PC-9 (cell line): ENCODE measurements around the gene AQP4. TPM values are rescaled to one million over a fixed set of nuclear protein-coding genes. Genes with fewer than 3 reads are reported as not detected.

Experiments used
- BruUV-seq: library from RNA; stranded (reverse); fragments of 400-500 nt; replicated peaks from 2 replicates; lab custom pipeline; 2021; lab: Mats Ljungman, UMichigan
- CTCF ChIA-PET: fragments of 300-600 bp; sonication (Branson Sonifier 250); formaldehyde crosslinking; loops from one replicate; lab custom pipeline; 2022; ENCODE audit warnings: antibody characterized with exemption; lab: Charles Lee
- POLR2A ChIA-PET: fragments of 300-600 bp; sonication (Branson Sonifier 250); formaldehyde crosslinking; loops from one replicate; lab custom pipeline; 2022; ENCODE audit warnings: antibody characterized with exemption; ENCODE audit not compliant: unreplicated experiment; lab: Charles Lee
- DNase-seq, 2 experiments: peaks; one replicate each; pipeline versions ENCODE4 v3.0.0 to v3.0.0-alpha.2; 2015 to 2022; ENCODE audit warnings: mixed read lengths in 1 of 2
- H2AFZ ChIP-seq: fragments of 200-600 bp; sonication (generic); 2 replicates; pipeline ENCODE4 v1.8.1; 2017; ENCODE audit warnings: antibody characterized with exemption
- H3F3A ChIP-seq: fragments of 200-600 bp; sonication (generic); 2 replicates; pipeline ENCODE4 v1.8.1; 2017; ENCODE audit warnings: antibody characterized with exemption, mild to moderate bottlenecking, low read depth; ENCODE audit not compliant: insufficient read depth
- H3K27ac ChIP-seq: fragments of 200-600 bp; sonication (generic); 2 replicates; pipeline ENCODE4 v1.6.1; 2016; ENCODE audit warnings: mixed run types
- H3K27me3 ChIP-seq: fragments of 200-600 bp; sonication (generic); 2 replicates; pipeline ENCODE4 v1.6.1; 2016; ENCODE audit warnings: low read depth, mixed run types; ENCODE audit not compliant: insufficient read depth
- H3K36me3 ChIP-seq: fragments of 200-600 bp; sonication (generic); 2 replicates; pipeline ENCODE4 v1.6.1; 2016; ENCODE audit warnings: low read depth, mixed run types
- H3K4me1 ChIP-seq: fragments of 200-600 bp; sonication (generic); replicated peaks from 2 replicates; pipeline ENCODE4 v1.6.1; 2016; ENCODE audit warnings: mixed run types; ENCODE audit not compliant: insufficient read depth
- H3K4me2 ChIP-seq: fragments of 200-600 bp; sonication (generic); 2 replicates; pipeline ENCODE4 v1.6.1; 2017; ENCODE audit warnings: mixed run types
- H3K4me3 ChIP-seq: fragments of 200-600 bp; sonication (generic); 2 replicates; pipeline ENCODE4 v1.6.1; 2016; ENCODE audit warnings: mixed run types
- H3K79me2 ChIP-seq: fragments of 200-600 bp; sonication (generic); 2 replicates; pipeline ENCODE4 v1.6.1; 2017; ENCODE audit warnings: low read depth, mixed run types
- H3K9me2 ChIP-seq: fragments of 200-600 bp; sonication (generic); 2 replicates; pipeline ENCODE4 v1.8.1; 2017; ENCODE audit warnings: mild to moderate bottlenecking; ENCODE audit not compliant: insufficient read depth
- H3K9me3 ChIP-seq: fragments of 200-600 bp; sonication (generic); 2 replicates; pipeline ENCODE4 v1.8.1; 2016; ENCODE audit warnings: low read depth; ENCODE audit not compliant: insufficient read depth
- H4K20me1 ChIP-seq: fragments of 200-600 bp; sonication (generic); 2 replicates; pipeline ENCODE4 v1.8.1; 2017; ENCODE audit not compliant: insufficient read depth
- EZH2 ChIP-seq: fragments of 200-600 bp; sonication (generic); IDR thresholded peaks from 2 replicates; pipeline ENCODE4 v1.8.0; 2017; ENCODE audit warnings: antibody characterized with exemption, low read depth
- intact Hi-C: fragments of 100-400 bp; cut with micrococcal nuclease; formaldehyde crosslinking; loops from one replicate; pipeline ENCODE4 v1.10.0; 2022; ENCODE audit not compliant: unreplicated experiment
- total RNA-seq: library from RNA; stranded (reverse); gene quantifications from 2 replicates; pipeline ENCODE4 v1.2.3, GENCODE V29; 2021
- TF ChIP-seq, protein P1 (sequence below): fragments of 200-600 bp; sonication (generic); conservative IDR thresholded peaks from 2 replicates; pipeline ENCODE4 v1.6.1; 2017; ENCODE audit warnings: mixed run types, antibody characterized with exemption, mild to moderate bottlenecking, moderate library complexity

Gene AQP4
- total RNA-seq, 1 experiment from 2014 or later, result not detected

DNA sequence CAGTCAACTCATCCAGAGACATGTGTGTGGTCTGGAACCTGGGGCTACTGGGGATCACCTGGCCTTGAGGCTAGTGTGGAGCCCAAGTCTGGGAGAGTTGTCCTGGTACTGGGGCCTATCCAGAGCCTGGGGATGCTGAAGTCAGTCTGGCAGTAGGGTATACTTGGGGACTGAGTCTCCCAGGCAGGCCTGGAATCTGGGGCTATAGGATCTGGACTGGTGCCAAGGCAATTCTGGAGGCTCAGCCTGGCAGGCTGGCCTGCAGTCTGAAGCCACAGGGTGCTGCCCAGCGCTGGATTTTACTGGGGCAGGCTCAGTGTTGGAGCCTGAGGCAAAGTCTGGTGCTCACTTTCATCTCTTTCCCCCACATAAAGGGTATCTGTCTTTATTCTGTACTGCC is 46.5 kb downstream of the AQP4 start:
- no peaks in the 10 kb centered on the region for H3K4me1 ChIP-seq
- H3K9me2 ChIP-seq, result no peaks in the 10 kb centered on the region
- intact Hi-C loops, result no loop called here
- H3K27ac ChIP-seq, result no peak overlapping the region
- H3K36me3 ChIP-seq, result no peaks in the 10 kb centered on the region
- H3K9me3 ChIP-seq, result no peaks in the 10 kb centered on the region; the same call in 1 of the 2 replicates
- DNase-seq, result no peak
- no peak for TF ChIP-seq EZH2
- TF ChIP-seq, protein P1, sequence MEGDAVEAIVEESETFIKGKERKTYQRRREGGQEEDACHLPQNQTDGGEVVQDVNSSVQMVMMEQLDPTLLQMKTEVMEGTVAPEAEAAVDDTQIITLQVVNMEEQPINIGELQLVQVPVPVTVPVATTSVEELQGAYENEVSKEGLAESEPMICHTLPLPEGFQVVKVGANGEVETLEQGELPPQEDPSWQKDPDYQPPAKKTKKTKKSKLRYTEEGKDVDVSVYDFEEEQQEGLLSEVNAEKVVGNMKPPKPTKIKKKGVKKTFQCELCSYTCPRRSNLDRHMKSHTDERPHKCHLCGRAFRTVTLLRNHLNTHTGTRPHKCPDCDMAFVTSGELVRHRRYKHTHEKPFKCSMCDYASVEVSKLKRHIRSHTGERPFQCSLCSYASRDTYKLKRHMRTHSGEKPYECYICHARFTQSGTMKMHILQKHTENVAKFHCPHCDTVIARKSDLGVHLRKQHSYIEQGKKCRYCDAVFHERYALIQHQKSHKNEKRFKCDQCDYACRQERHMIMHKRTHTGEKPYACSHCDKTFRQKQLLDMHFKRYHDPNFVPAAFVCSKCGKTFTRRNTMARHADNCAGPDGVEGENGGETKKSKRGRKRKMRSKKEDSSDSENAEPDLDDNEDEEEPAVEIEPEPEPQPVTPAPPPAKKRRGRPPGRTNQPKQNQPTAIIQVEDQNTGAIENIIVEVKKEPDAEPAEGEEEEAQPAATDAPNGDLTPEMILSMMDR, result no peak
- no TSS peak for BruUV-seq
- no peak overlapping the region for H2AFZ ChIP-seq
- H3K4me2 ChIP-seq, result no peak overlapping the region
- H4K20me1 ChIP-seq, result no peaks in the 10 kb centered on the region
- no peaks in the 10 kb centered on the region for H3K79me2 ChIP-seq
- no peaks in the 10 kb centered on the region for H3K27me3 ChIP-seq
- no peaks in the 10 kb centered on the region for H3F3A ChIP-seq
- CTCF ChIA-PET, result no interaction called here
- H3K4me3 ChIP-seq, result no peak overlapping the region
- POLR2A ChIA-PET, result no interaction called here

DNA sequence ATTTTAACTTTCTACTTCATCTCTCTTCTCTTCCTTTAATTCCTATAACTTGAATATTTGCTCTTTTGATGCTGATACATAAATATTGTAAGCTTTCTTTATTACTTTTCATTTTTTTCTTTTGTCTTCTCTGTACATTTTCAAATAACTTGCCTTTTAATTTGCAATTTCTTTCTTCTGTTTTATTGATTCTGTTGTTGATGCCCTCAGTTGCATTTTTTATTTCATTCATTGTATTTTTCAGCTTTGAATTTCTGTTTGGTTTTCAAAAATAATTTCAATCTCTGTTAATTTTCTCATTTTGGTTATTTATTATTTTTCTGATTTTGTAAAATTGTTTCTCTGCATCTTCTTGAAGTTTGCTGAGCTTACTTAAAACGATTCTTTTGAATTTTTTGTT is 47.0 kb downstream of the AQP4 start:
- no peaks in the 10 kb centered on the region for H3K9me2 ChIP-seq
- no peak for DNase-seq
- H3F3A ChIP-seq, result no peaks in the 10 kb centered on the region
- no peaks in the 10 kb centered on the region; the same call in 1 of the 2 replicates for H3K9me3 ChIP-seq
- H3K4me1 ChIP-seq, result no peaks in the 10 kb centered on the region
- H3K79me2 ChIP-seq, result no peaks in the 10 kb centered on the region
- no peak overlapping the region for H3K4me3 ChIP-seq
- CTCF ChIA-PET, result no interaction called here
- POLR2A ChIA-PET, result no interaction called here
- TF ChIP-seq, protein P1, result no peak
- TF ChIP-seq EZH2, result no peak
- no peaks in the 10 kb centered on the region for H3K27me3 ChIP-seq
- no peak overlapping the region for H3K27ac ChIP-seq
- H3K4me2 ChIP-seq, result no peak overlapping the region
- BruUV-seq, result no TSS peak
- no peaks in the 10 kb centered on the region for H4K20me1 ChIP-seq
- intact Hi-C loops, result no loop called here
- H3K36me3 ChIP-seq, result no peaks in the 10 kb centered on the region
- no peak overlapping the region for H2AFZ ChIP-seq

DNA sequence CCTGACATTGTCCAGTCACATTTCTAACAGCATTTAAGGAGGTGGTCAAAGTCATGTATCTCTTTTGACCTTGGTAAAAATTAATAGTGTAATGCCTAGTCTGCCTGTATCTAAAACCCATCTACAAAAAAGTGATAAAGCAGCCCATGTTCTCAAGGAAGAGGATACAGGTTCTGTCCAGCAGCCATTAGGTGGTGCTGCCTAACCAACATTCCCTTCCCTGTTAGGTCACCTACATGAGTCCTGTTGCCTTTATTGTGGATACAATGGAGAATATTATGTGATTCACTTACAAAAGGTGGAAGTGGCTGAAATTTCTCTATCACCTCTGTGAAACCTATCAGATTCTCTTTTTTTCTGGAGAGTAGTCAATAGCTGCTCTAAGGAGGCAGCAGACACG is 52.5 kb downstream of the AQP4 start:
- H3K9me2 ChIP-seq, result no peaks in the 10 kb centered on the region
- H3K4me3 ChIP-seq, result no peak overlapping the region
- intact Hi-C loops, result no loop called here
- H2AFZ ChIP-seq, result no peak overlapping the region
- H3K9me3 ChIP-seq, result no peaks in the 10 kb centered on the region
- POLR2A ChIA-PET, result no interaction called here
- TF ChIP-seq, protein P1, result no peak
- TF ChIP-seq EZH2, result no peak
- no peaks in the 10 kb centered on the region for H3F3A ChIP-seq
- no peak overlapping the region for H3K27ac ChIP-seq
- BruUV-seq, result no TSS peak
- no peaks in the 10 kb centered on the region for H3K79me2 ChIP-seq
- no peaks in the 10 kb centered on the region for H3K4me1 ChIP-seq
- CTCF ChIA-PET, result no interaction called here
- H4K20me1 ChIP-seq, result no peaks in the 10 kb centered on the region
- H3K4me2 ChIP-seq, result no peak overlapping the region
- no peak for DNase-seq
- H3K27me3 ChIP-seq, result no peaks in the 10 kb centered on the region
- no peaks in the 10 kb centered on the region for H3K36me3 ChIP-seq
